SK-N-SH (cell line): ENCODE results near the gene THBS1. TPM values are rescaled to one million over a fixed set of nuclear protein-coding genes. Genes with fewer than 3 reads are reported as not detected.

Experiments
- CTCF ChIA-PET: fragments of 300-600, 350-600 bp; formaldehyde crosslinking; extraction: SDS; loops from one replicate; lab custom pipeline; 2021; lab: Yijun Ruan, JAX
- POLR2A ChIA-PET: fragments of 350-600 bp; sonication (Branson Sonifier 250); formaldehyde crosslinking; extraction: SDS; loops from one replicate; lab custom pipeline; 2020; ENCODE audit warnings: antibody characterized with exemption, inconsistent platforms; lab: Yijun Ruan, JAX
- DNase-seq: peaks from one replicate; pipeline ENCODE4 v3.0.0; 2012
- H2AFZ ChIP-seq: fragments of 200-600 bp; sonication (generic); 2 replicates; pipeline ENCODE4 v1.8.1; 2016; ENCODE audit warnings: antibody characterized with exemption, mild to moderate bottlenecking, low read depth
- H3F3A ChIP-seq: fragments of 200-600 bp; sonication (generic); replicated peaks from 2 replicates; pipeline ENCODE3; 2016; ENCODE audit warnings: antibody characterized with exemption, mild to moderate bottlenecking; ENCODE audit not compliant: insufficient read depth
- H3K27ac ChIP-seq, 2 experiments: fragments of 200-500 bp in 1 of 2; fragments of 200-600 bp in 1 of 2; sonication (Bioruptor generic) in 1 of 2; sonication (generic), shearing (Covaris generic) in 1 of 2; 2 replicates each; pipeline versions ENCODE4 v1.5.1 to v1.6.1; 2014 to 2016; ENCODE audit warnings: low read depth in 2 of 2, inconsistent platforms in 1 of 2, low read length in 1 of 2, mild to moderate bottlenecking in 1 of 2, mixed read lengths in 1 of 2
- H3K27me3 ChIP-seq: fragments of 200-600 bp; sonication (generic), shearing (Covaris generic); 2 replicates; pipeline ENCODE4 v1.6.1; 2016; ENCODE audit warnings: mixed run types; ENCODE audit not compliant: insufficient read depth
- H3K36me3 ChIP-seq, 2 experiments: fragments of 200-500 bp in 1 of 2; fragments of 200-600 bp in 1 of 2; sonication (Bioruptor generic) in 1 of 2; sonication (generic) in 1 of 2; replicated peaks in 1 of 2; 2 replicates each; pipeline versions ENCODE3 to v1.5.1; 2014 to 2016; ENCODE audit warnings: low read length in 1 of 2, mild to moderate bottlenecking in 1 of 2; ENCODE audit not compliant: insufficient read depth in 2 of 2, control insufficient read depth in 1 of 2
- H3K4me1 ChIP-seq, 2 experiments: fragments of 200-500 bp in 1 of 2; fragments of 200-600 bp in 1 of 2; sonication (Bioruptor generic) in 1 of 2; sonication (generic), shearing (Covaris generic) in 1 of 2; 2 replicates each; pipeline versions ENCODE4 v1.5.1 to v1.6.1; 2014 to 2016; ENCODE audit warnings: low read depth in 1 of 2, low read length in 1 of 2, mixed run types in 1 of 2; ENCODE audit not compliant: insufficient read depth in 2 of 2, control insufficient read depth in 1 of 2
- H3K4me2 ChIP-seq: fragments of 200-600 bp; sonication (generic), shearing (Covaris generic); 2 replicates; pipeline ENCODE4 v1.6.1; 2017; ENCODE audit warnings: mixed run types
- H3K4me3 ChIP-seq, 2 experiments: fragments of 200-500 bp in 1 of 2; fragments of 200-600 bp in 1 of 2; sonication (Bioruptor generic) in 1 of 2; sonication (generic), shearing (Covaris generic) in 1 of 2; 2 replicates each; pipeline versions ENCODE4 v1.5.1 to v1.8.1; 2014 to 2016; ENCODE audit warnings: low read depth in 2 of 2, inconsistent platforms in 1 of 2, low read length in 1 of 2, mild to moderate bottlenecking in 1 of 2, mixed read lengths in 1 of 2, moderate library complexity in 1 of 2
- H3K79me2 ChIP-seq: fragments of 200-600 bp; sonication (generic); 2 replicates; pipeline ENCODE4 v1.8.1; 2017; ENCODE audit warnings: mild to moderate bottlenecking; ENCODE audit not compliant: insufficient read depth
- H3K9ac ChIP-seq: fragments of 200-600 bp; sonication (generic); 2 replicates; pipeline ENCODE4 v1.6.1; 2017; ENCODE audit warnings: mixed run types
- H3K9me2 ChIP-seq: fragments of 200-600 bp; sonication (generic); 2 replicates; pipeline ENCODE4 v1.6.1; 2017; ENCODE audit warnings: mixed run types
- H3K9me3 ChIP-seq: fragments of 200-600 bp; sonication (generic); 2 replicates; pipeline ENCODE4 v1.6.1; 2017; ENCODE audit warnings: mixed run types, mild to moderate bottlenecking, moderate library complexity
- H4K20me1 ChIP-seq: fragments of 200-600 bp; sonication (generic); 2 replicates; pipeline ENCODE4 v1.6.1; 2017; ENCODE audit warnings: mild to moderate bottlenecking, mixed run types; ENCODE audit not compliant: insufficient read depth
- CHD2 ChIP-seq: fragments of 150-350 bp; IDR thresholded peaks from 2 replicates; pipeline ENCODE4 v1.6.1; 2018; ENCODE audit warnings: low read length; ENCODE audit not compliant: partially characterized antibody
- ELF1 ChIP-seq: IDR thresholded peaks from 2 replicates; pipeline ENCODE4 v1.4.0; 2012
- FOSL2 ChIP-seq: IDR thresholded peaks from 2 replicates; pipeline ENCODE4 v1.4.0; 2012; ENCODE audit warnings: low read depth, mild to moderate bottlenecking, moderate library complexity, borderline replicate concordance
- FOXM1 ChIP-seq: IDR thresholded peaks from 2 replicates; pipeline ENCODE4 v1.4.0; 2012; ENCODE audit warnings: low read depth, mild to moderate bottlenecking
- GABPA ChIP-seq: IDR thresholded peaks from 2 replicates; pipeline ENCODE4 v1.4.0; 2012; ENCODE audit warnings: low read depth, mild to moderate bottlenecking
- PBX3 ChIP-seq: IDR thresholded peaks from 2 replicates; pipeline ENCODE4; 2012
- POLR2AphosphoS5 ChIP-seq: IDR thresholded peaks from 2 replicates; pipeline ENCODE4 v1.6.1; 2012; ENCODE audit warnings: low read depth, low read length
- RCOR1 ChIP-seq: fragments of 150-350 bp; IDR thresholded peaks from 2 replicates; pipeline ENCODE4 v1.6.1; 2017; ENCODE audit warnings: antibody characterized with exemption, low read length
- TAF1 ChIP-seq: IDR thresholded peaks from 2 replicates; pipeline ENCODE4 v1.6.1; 2012; ENCODE audit warnings: low read depth, mild to moderate bottlenecking, low read length, moderate library complexity, borderline replicate concordance
- WGBS: methylation state at CpG from one replicate; pipeline ENCODE4 v1.1.6; 2017; ENCODE audit warnings: low lambda C conversion rate; 5-methylcytosine and 5-hydroxymethylcytosine counted together
- polyA plus RNA-seq, 3 experiments: library from polyadenylated mRNA; depleted of rRNA; stranded (reverse); fragments of >200 nt; gene quantifications; 2 replicates each; pipeline ENCODE4 v1.2.3, GENCODE V29; 2012
- TF ChIP-seq, protein P1 (sequence below): IDR thresholded peaks from 2 replicates; pipeline ENCODE4 v1.4.0; 2012; ENCODE audit warnings: low read depth
- TF ChIP-seq, protein P2 (sequence below): fragments of 150-350 bp; IDR thresholded peaks from 2 replicates; pipeline ENCODE4 v1.6.1; 2016; ENCODE audit warnings: mild to moderate bottlenecking, low read depth, low read length

The THBS1 gene
- polyA plus RNA-seq, 1 of the 3 experiments (the other 2 are of a cell fraction): 117 TPM

- POLR2A ChIA-PET: no interaction called here
- WGBS: 86% methylated on average over 1 of the region's 1 CpG
- Histone ChIP-seq H3K27ac (no peak overlapping the region), H3K4me1 (peaks cover 9 to 27% of the 10 kb centered on the region in 2 experiments), H3K4me2 (no peak overlapping the region), H3K36me3 (no peaks in the 10 kb centered on the region), H3K79me2 (no peaks in the 10 kb centered on the region), H2AFZ (no peak overlapping the region), H3K4me3 (no peak overlapping the region), H3K27me3 (no peaks in the 10 kb centered on the region), H4K20me1 (no peaks in the 10 kb centered on the region), H3K9ac (no peak overlapping the region), H3K9me3 (no peaks in the 10 kb centered on the region), H3K9me2 (no peaks in the 10 kb centered on the region), H3F3A (peaks cover 23% of the 10 kb centered on the region)
- CTCF ChIA-PET: interaction anchor here (1.0 kb wide), 1 partner anchor 9 kb away, joined by 3 read pairs; no protein-coding TSS in a partner anchor
- TF ChIP-seq, protein P1, sequence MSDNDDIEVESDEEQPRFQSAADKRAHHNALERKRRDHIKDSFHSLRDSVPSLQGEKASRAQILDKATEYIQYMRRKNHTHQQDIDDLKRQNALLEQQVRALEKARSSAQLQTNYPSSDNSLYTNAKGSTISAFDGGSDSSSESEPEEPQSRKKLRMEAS: no peak
- DNase-seq: no peak
Measured at GRCh38 chr15:39639037-39639436, 58.2 kb downstream of the THBS1 start.

DNA sequence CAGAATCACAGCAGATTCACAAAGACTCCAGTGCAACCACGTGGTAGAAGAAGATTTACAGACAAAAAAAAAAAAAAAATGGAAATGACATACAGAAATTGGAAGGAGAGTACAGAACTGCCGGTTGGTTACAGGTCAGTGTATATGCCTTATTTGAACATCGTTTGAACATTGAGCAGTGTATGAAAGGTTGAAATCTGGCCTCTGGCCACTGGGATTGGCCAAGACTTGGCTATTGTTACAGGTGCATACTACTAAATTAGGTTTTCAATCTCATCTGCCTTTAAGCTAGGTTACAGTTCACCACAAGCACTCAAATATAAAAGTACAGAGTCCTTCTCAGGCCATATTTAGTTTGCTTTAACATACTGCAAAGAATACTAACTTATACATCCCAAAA lies 59.8 kb downstream of the THBS1 start:
- H3K27ac ChIP-seq: peak overlapping the region in 1 of 2 experiments; percentile 92; a peak in 3 of 4 replicates
- H3F3A ChIP-seq: peaks cover 23% of the 10 kb centered on the region
- DNase-seq: no peak
- H3K4me3 ChIP-seq: no peak overlapping the region
- CTCF ChIA-PET: interaction anchor here (0.7 to 2.0 kb wide), 4 partner anchors 9 to 116 kb away, joined by 3 to 5 read pairs (median 4); no protein-coding TSS in a partner anchor
- H3K4me1 ChIP-seq: peaks cover 9 to 27% of the 10 kb centered on the region in 2 experiments
- 81% methylated on average over 3 of the region's 3 CpGs for WGBS
- TF ChIP-seq ELF1 (no peak), FOSL2 (no peak), TAF1 (no peak), POLR2AphosphoS5 (no peak), PBX3 (no peak), FOXM1 (no peak), CHD2 (no peak), GABPA (no peak), RCOR1 (no peak)
- TF ChIP-seq, protein P2, sequence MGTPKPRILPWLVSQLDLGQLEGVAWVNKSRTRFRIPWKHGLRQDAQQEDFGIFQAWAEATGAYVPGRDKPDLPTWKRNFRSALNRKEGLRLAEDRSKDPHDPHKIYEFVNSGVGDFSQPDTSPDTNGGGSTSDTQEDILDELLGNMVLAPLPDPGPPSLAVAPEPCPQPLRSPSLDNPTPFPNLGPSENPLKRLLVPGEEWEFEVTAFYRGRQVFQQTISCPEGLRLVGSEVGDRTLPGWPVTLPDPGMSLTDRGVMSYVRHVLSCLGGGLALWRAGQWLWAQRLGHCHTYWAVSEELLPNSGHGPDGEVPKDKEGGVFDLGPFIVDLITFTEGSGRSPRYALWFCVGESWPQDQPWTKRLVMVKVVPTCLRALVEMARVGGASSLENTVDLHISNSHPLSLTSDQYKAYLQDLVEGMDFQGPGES: no peak
- H3K36me3 ChIP-seq: no peaks in the 10 kb centered on the region
- H3K4me2 ChIP-seq: no peak overlapping the region
- no peaks in the 10 kb centered on the region for H3K9me2 ChIP-seq
- no peaks in the 10 kb centered on the region for H3K9me3 ChIP-seq
- no peaks in the 10 kb centered on the region for H3K27me3 ChIP-seq
- POLR2A ChIA-PET: no interaction called here
- H3K79me2 ChIP-seq: no peaks in the 10 kb centered on the region
- no peak overlapping the region for H3K9ac ChIP-seq
- H2AFZ ChIP-seq: no peak overlapping the region; the same call in 1 of the 2 replicates
- no peaks in the 10 kb centered on the region for H4K20me1 ChIP-seq
